ENCODE measurements around the gene OBSCN. TPM values are rescaled to one million over a fixed set of nuclear protein-coding genes. Genes with fewer than 3 reads are reported as not detected.
A peak's percentile ranks its signal among the peaks of the same experiment; 100 is the strongest.

OBSCN gene
- total and polyA plus RNA-seq, 5 donors from 2014 or later = 0.13 to 57.1 (median 1.1) TPM

DNA sequence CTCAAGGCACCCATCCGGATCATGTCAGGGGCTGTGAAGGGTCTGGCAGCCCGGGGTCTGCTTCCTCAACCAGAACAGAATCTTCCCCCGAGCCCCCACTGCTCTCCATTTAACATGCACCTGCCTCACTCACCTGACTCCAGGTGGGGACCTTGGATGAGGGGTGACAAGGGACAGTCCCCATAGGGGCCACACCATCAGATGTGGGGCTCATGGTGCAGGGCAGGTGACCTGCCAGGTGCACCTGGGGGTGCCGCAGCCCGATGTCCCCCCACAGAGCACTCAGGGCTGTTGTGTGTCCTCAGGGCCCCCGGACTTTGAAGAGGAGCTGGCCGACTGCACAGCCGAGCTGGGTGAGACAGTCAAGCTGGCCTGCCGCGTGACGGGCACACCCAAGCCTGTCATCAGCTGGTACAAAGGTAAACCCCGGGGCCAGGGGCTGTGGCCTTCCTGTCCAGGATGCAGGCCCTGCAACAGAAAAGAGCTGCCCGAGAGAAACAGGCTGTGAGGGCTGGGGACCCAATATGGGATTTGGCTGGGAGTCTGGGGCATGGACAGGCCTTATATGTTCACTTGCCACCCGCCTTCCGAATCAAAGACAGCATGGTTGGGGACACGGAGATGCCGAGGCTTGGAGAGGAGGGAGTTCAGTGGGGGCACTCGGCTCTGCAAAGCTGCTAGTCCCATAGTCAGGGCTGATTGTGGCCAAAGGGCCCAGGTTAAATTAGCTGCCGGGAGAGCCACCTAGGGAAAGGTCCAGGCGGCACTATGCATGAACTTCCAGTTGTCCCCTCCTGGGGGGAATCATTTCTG is 134.2 kb downstream of the OBSCN start:
- Histone ChIP-seq H3K27ac (ENCODE audit: insufficient read depth, low read length, poor library complexity, severe bottlenecking) (no peak overlapping the region), H3K9me3 (ENCODE audit: control insufficient read depth in 2 of 2, low read length in 2 of 2) (no peaks in the 10 kb centered on the region), H3K4me3 (ENCODE audit: low read depth, low read length) (no peak overlapping the region), H3K27me3 (ENCODE audit: control insufficient read depth, insufficient read depth, low read length) (no peaks in the 10 kb centered on the region), H3K4me1 (ENCODE audit: control insufficient read depth, insufficient read depth, low read length, poor library complexity, severe bottlenecking) (no peaks in the 10 kb centered on the region), H3K36me3 (ENCODE audit: control insufficient read depth, insufficient read depth, low read length) (no peaks in the 10 kb centered on the region)
- ATAC-seq (ENCODE audit: low read depth in 2 of 2) (no peak), DNase-seq (no peak)
- Mint-ChIP-seq H3K27me3 (no peaks in the 10 kb centered on the region), H3K4me1 (peaks cover 0 to 2% (median 0%) of the 10 kb centered on the region in 4 donors), H3K27ac (peak overlapping the region in 1 of 3 donors; percentile 48), H3K9me3 (peaks cover 0 to 7% (median 3%) of the 10 kb centered on the region in 7 donors), H3K4me3 (no peak overlapping the region), H3K36me3 (peaks cover 17% of the 10 kb centered on the region)

DNA sequence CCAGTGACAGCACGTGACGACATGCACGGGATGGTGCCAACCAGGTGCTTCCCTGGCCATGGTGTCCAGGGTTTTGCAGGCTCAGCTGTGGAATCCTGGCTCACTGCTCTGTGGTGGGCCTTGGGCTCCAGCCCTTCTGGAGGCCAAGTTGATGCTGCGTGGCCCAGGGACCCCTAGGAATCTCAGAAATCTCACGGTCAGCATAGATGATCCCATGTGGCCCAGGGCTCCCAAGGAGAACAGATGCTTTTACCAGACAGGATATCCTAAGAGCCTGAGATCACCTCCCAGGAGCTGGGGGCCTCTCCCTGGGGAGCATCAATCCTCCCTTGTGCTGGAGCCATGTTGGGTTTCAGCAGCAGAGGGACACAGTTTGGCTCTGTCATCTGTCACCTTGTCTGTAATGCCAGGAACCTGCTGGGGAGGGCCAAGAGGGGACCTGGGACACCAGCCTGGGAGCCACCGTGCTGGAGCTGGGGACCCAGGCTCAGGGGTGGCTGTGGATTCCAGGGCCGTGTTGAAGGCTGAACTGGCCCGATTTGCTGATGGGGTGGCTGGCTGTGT is 134.9 kb downstream of the OBSCN start:
- no peaks in the 10 kb centered on the region for H3K36me3 ChIP-seq (ENCODE audit: control insufficient read depth, insufficient read depth, low read length)
- no peak for DNase-seq

DNA sequence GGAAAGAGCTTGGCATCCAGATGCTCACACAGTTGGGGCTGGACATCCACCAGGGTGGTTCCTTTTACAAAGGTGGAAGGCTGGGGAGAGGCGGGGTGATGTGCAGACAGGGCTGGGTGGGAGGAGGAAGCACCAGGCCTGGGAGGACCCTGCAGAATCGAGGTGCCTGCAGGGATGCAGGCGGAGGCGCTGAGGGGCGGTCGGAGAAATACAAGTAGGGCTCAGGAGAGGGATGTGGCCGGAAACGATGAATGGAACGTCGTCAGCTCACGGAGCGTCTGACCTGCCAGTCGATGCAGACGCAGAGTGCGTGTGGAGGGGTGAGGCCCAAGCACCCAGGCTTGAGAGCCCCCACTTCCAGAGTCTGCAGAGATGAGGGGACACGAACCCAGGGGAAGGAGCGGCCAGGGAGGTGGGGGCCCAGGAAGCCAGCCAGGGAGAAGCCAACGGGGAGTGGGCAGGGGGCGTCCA is 135.4 kb downstream of the OBSCN start:
- no peak for ATAC-seq (ENCODE audit: low read depth in 2 of 2)
- Histone ChIP-seq H3K9me3 (ENCODE audit: control insufficient read depth in 2 of 2, low read length in 2 of 2) (no peaks in the 10 kb centered on the region), H3K27ac (ENCODE audit: insufficient read depth, low read length, poor library complexity, severe bottlenecking) (no peak overlapping the region), H3K27me3 (ENCODE audit: control insufficient read depth, insufficient read depth, low read length) (no peaks in the 10 kb centered on the region), H3K4me3 (ENCODE audit: low read depth, low read length) (no peak overlapping the region), H3K4me1 (ENCODE audit: control insufficient read depth, insufficient read depth, low read length, poor library complexity, severe bottlenecking) (no peaks in the 10 kb centered on the region), H3K36me3 (ENCODE audit: control insufficient read depth, insufficient read depth, low read length) (no peaks in the 10 kb centered on the region)
- H3K4me1 Mint-ChIP-seq = peaks cover 0 to 2% (median 0%) of the 10 kb centered on the region in 4 donors
- H3K4me3 Mint-ChIP-seq = no peak overlapping the region
- DNase-seq = no peak
- H3K9me3 Mint-ChIP-seq = peaks cover 0 to 7% (median 3%) of the 10 kb centered on the region in 7 donors
- H3K27ac Mint-ChIP-seq = no peak overlapping the region
- H3K36me3 Mint-ChIP-seq = peaks cover 17% of the 10 kb centered on the region
- no peaks in the 10 kb centered on the region for H3K27me3 Mint-ChIP-seq

More for the DNA sequence above, 134.9 kb downstream of the OBSCN start:
- no peaks in the 10 kb centered on the region for H3K27me3 Mint-ChIP-seq
- Histone ChIP-seq H3K27me3 (ENCODE audit: control insufficient read depth, insufficient read depth, low read length) (no peaks in the 10 kb centered on the region), H3K27ac (ENCODE audit: insufficient read depth, low read length, poor library complexity, severe bottlenecking) (no peak overlapping the region), H3K4me1 (ENCODE audit: control insufficient read depth, insufficient read depth, low read length, poor library complexity, severe bottlenecking) (no peaks in the 10 kb centered on the region), H3K9me3 (ENCODE audit: control insufficient read depth in 2 of 2, low read length in 2 of 2) (no peaks in the 10 kb centered on the region), H3K4me3 (ENCODE audit: low read depth, low read length) (no peak overlapping the region)
- H3K36me3 Mint-ChIP-seq = peaks cover 17% of the 10 kb centered on the region
- no peak for ATAC-seq (ENCODE audit: low read depth in 2 of 2)
- H3K4me1 Mint-ChIP-seq = peaks cover 0 to 2% (median 0%) of the 10 kb centered on the region in 4 donors
- H3K4me3 Mint-ChIP-seq = no peak overlapping the region
- H3K27ac Mint-ChIP-seq = no peak overlapping the region
- peaks cover 0 to 7% (median 3%) of the 10 kb centered on the region in 7 donors for H3K9me3 Mint-ChIP-seq

- no peaks in the 10 kb centered on the region for H3K9me3 ChIP-seq (ENCODE audit: control insufficient read depth in 2 of 2, low read length in 2 of 2)
- Mint-ChIP-seq H3K27ac (no peak overlapping the region), H3K4me3 (no peak overlapping the region), H3K9me3 (peaks cover 0 to 7% (median 3%) of the 10 kb centered on the region in 7 donors), H3K27me3 (no peaks in the 10 kb centered on the region), H3K4me1 (no peaks in the 10 kb centered on the region), H3K36me3 (peaks cover 19% of the 10 kb centered on the region)
- ATAC-seq (ENCODE audit: low read depth in 2 of 2) = no peak
- DNase-seq = no peak
- H3K4me3 ChIP-seq (ENCODE audit: low read depth, low read length) = no peak overlapping the region
- no peaks in the 10 kb centered on the region for H3K4me1 ChIP-seq (ENCODE audit: control insufficient read depth, insufficient read depth, low read length, poor library complexity, severe bottlenecking)
- no peaks in the 10 kb centered on the region for H3K27me3 ChIP-seq (ENCODE audit: control insufficient read depth, insufficient read depth, low read length)
- no peaks in the 10 kb centered on the region for H3K36me3 ChIP-seq (ENCODE audit: control insufficient read depth, insufficient read depth, low read length)
- H3K27ac ChIP-seq (ENCODE audit: insufficient read depth, low read length, poor library complexity, severe bottlenecking) = no peak overlapping the region
Observed at GRCh38 chr1:228344631-228345072, 136.8 kb downstream of the OBSCN start.

- no peaks in the 10 kb centered on the region for H3K4me1 Mint-ChIP-seq
- no peak for DNase-seq
- H3K36me3 ChIP-seq (ENCODE audit: control insufficient read depth, insufficient read depth, low read length) = no peaks in the 10 kb centered on the region
Observed at GRCh38 chr1:228345201-228345930, 137.5 kb downstream of the OBSCN start.

GRCh38 chr1:228346731-228347130 is 138.9 kb downstream of the OBSCN start:
- no peaks in the 10 kb centered on the region for H3K27me3 Mint-ChIP-seq
- no peaks in the 10 kb centered on the region for H3K9me3 ChIP-seq (ENCODE audit: control insufficient read depth in 2 of 2, low read length in 2 of 2)
- no peaks in the 10 kb centered on the region for H3K4me1 Mint-ChIP-seq
- H3K4me1 ChIP-seq (ENCODE audit: control insufficient read depth, insufficient read depth, low read length, poor library complexity, severe bottlenecking) = no peaks in the 10 kb centered on the region
- ATAC-seq (ENCODE audit: low read depth in 2 of 2) = no peak
- H3K36me3 Mint-ChIP-seq = peaks cover 19% of the 10 kb centered on the region
- DNase-seq = no peak
- H3K27ac Mint-ChIP-seq = no peak overlapping the region
- no peaks in the 10 kb centered on the region for H3K36me3 ChIP-seq (ENCODE audit: control insufficient read depth, insufficient read depth, low read length)
- peaks cover 0 to 7% (median 3%) of the 10 kb centered on the region in 7 donors for H3K9me3 Mint-ChIP-seq
- no peak overlapping the region for H3K4me3 ChIP-seq (ENCODE audit: low read depth, low read length)
- H3K4me3 Mint-ChIP-seq = no peak overlapping the region
- H3K27me3 ChIP-seq (ENCODE audit: control insufficient read depth, insufficient read depth, low read length) = no peaks in the 10 kb centered on the region
- no peak overlapping the region for H3K27ac ChIP-seq (ENCODE audit: insufficient read depth, low read length, poor library complexity, severe bottlenecking)

More at GRCh38 chr1:228345201-228345930, 137.5 kb downstream of the OBSCN start:
- Histone ChIP-seq H3K27me3 (ENCODE audit: control insufficient read depth, insufficient read depth, low read length) (no peaks in the 10 kb centered on the region), H3K27ac (ENCODE audit: insufficient read depth, low read length, poor library complexity, severe bottlenecking) (no peak overlapping the region), H3K4me1 (ENCODE audit: control insufficient read depth, insufficient read depth, low read length, poor library complexity, severe bottlenecking) (no peaks in the 10 kb centered on the region), H3K9me3 (ENCODE audit: control insufficient read depth in 2 of 2, low read length in 2 of 2) (no peaks in the 10 kb centered on the region), H3K4me3 (ENCODE audit: low read depth, low read length) (no peak overlapping the region)
- Mint-ChIP-seq H3K27ac (no peak overlapping the region), H3K36me3 (peaks cover 19% of the 10 kb centered on the region), H3K9me3 (peaks cover 0 to 7% (median 3%) of the 10 kb centered on the region in 7 donors), H3K27me3 (no peaks in the 10 kb centered on the region), H3K4me3 (no peak overlapping the region)
- no peak for ATAC-seq (ENCODE audit: low read depth in 2 of 2)

DNA sequence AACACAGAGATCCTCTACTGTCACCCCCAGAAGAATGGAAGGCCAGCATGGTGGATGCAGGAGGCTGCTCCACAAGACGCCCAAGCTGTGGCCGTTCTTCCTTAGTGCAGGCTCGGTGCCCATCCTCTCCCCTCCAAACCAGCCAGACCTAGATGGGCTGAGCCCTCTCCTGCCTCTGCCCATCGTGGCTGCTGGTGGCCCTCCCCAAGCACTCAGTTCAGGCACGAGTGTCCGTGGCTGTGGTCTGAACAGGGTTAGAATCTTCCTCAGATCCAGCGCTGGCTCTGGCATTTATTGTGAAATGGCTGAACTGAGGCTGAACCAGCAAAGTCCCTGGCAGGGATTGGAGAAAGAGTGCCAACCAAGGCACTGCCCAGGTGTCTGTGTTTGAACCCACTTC is 139.3 kb downstream of the OBSCN start:
- H3K9me3 ChIP-seq (ENCODE audit: control insufficient read depth in 2 of 2, low read length in 2 of 2) = no peaks in the 10 kb centered on the region
- H3K36me3 ChIP-seq (ENCODE audit: control insufficient read depth, insufficient read depth, low read length) = no peaks in the 10 kb centered on the region
- H3K4me1 ChIP-seq (ENCODE audit: control insufficient read depth, insufficient read depth, low read length, poor library complexity, severe bottlenecking) = no peaks in the 10 kb centered on the region
- H3K9me3 Mint-ChIP-seq = peaks cover 0 to 7% (median 3%) of the 10 kb centered on the region in 7 donors
- no peak overlapping the region for H3K27ac ChIP-seq (ENCODE audit: insufficient read depth, low read length, poor library complexity, severe bottlenecking)
- no peak overlapping the region for H3K4me3 ChIP-seq (ENCODE audit: low read depth, low read length)
- no peak for ATAC-seq (ENCODE audit: low read depth in 2 of 2)
- H3K27me3 Mint-ChIP-seq = no peaks in the 10 kb centered on the region
- H3K27ac Mint-ChIP-seq = peak overlapping the region in 1 of 3 donors; percentile 62
- H3K36me3 Mint-ChIP-seq = peaks cover 17% of the 10 kb centered on the region
- no peaks in the 10 kb centered on the region for H3K4me1 Mint-ChIP-seq
- H3K4me3 Mint-ChIP-seq = no peak overlapping the region
- DNase-seq = no peak
- H3K27me3 ChIP-seq (ENCODE audit: control insufficient read depth, insufficient read depth, low read length) = no peaks in the 10 kb centered on the region

Data from CD4-positive, CD25-positive, alpha-beta regulatory T cell (primary cell).